ENCODE data around the gene CA5A.

CA5A gene

DNA sequence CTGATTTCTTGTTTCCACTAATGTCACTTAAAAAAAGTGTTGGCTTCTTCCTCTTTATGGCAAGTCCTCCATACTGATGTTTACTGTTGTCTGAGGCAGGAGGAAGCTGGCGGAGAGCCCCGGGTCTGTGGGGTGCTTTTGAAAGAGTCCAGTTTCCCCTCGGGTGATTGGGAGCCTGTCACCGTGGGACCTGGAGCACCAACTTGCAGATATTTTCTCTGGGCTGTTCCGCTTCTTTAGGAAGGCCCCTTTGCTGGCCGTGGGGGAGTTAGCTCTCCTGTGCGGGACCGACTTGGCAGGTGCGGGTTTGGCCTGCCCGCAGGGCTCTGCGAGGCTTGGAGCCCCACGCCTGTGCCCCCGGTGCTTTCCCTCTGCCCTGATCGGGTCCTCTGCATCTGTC, 18.0 kb upstream of the CA5A start:
- no peak for TF ChIP-seq GABPA (IDR thresholded peaks at IDR 0.05; ENCODE audit: low read depth)
- peak; percentile 11; the same call in 1 of the 2 replicates for TF ChIP-seq SPI1 (IDR thresholded peaks at IDR 0.05; ENCODE audit: borderline replicate concordance, low read depth)
- Histone ChIP-seq H3K27ac (replicated peaks) (peak overlapping the region; percentile 61), H3K27me3 (ENCODE audit: insufficient read depth, poor library complexity, severe bottlenecking) (no peaks in the 10 kb centered on the region), H3K4me3 (replicated peaks; ENCODE audit: insufficient read depth, low read length) (no peak overlapping the region)
- peak in 1 of 2 experiments; percentile 72 for DNase-seq (ENCODE audit: low read depth in 1 of 2, low spot score in 1 of 2)

DNA sequence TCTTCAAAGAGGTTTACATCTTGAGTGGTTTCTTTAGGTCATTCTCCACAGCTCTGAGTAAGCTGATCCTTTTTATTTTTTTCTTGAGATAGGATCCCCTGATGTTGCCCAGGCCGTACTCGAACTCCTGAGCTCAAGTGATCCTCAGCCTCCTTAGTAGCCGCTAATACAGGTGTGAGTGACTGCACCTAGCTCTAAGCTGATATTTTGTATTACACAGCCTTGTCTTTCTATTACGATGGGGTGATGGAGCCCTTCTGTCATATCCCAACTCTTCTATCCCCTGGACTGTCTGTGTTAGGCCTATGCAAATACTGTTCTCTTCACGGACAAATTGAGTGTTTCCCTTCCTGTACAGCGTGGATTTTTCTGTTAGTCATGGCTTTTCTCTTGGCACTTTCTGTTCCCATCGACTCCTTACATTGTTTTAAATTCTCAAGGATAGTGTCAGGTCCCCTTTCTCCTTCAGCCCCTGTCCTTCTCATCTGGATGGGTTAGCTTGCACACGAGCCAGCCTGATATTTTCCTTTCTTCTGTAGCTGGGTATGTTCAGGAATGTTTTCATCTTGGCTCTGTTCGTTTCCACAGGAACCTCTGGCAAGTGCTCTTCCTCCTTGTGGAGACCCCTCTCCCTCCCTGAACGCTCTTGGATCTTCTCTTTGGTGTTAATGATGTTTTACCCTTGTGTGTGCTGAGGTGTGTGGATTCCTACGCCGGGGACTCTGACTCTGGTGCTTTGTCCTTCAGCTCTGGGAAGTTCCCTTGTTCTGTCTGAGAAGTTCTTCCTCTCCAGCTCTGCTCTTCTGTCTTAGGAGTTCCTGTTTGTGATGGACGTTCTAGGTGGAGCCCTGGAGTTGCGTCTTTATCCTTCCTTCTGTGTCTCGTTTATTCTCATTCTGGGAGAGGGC, 17.2 kb upstream of the CA5A start:
- peak in 1 of 2 experiments; percentile 17 for DNase-seq (ENCODE audit: low read depth in 1 of 2, low spot score in 1 of 2)
- TF ChIP-seq, protein P1, sequence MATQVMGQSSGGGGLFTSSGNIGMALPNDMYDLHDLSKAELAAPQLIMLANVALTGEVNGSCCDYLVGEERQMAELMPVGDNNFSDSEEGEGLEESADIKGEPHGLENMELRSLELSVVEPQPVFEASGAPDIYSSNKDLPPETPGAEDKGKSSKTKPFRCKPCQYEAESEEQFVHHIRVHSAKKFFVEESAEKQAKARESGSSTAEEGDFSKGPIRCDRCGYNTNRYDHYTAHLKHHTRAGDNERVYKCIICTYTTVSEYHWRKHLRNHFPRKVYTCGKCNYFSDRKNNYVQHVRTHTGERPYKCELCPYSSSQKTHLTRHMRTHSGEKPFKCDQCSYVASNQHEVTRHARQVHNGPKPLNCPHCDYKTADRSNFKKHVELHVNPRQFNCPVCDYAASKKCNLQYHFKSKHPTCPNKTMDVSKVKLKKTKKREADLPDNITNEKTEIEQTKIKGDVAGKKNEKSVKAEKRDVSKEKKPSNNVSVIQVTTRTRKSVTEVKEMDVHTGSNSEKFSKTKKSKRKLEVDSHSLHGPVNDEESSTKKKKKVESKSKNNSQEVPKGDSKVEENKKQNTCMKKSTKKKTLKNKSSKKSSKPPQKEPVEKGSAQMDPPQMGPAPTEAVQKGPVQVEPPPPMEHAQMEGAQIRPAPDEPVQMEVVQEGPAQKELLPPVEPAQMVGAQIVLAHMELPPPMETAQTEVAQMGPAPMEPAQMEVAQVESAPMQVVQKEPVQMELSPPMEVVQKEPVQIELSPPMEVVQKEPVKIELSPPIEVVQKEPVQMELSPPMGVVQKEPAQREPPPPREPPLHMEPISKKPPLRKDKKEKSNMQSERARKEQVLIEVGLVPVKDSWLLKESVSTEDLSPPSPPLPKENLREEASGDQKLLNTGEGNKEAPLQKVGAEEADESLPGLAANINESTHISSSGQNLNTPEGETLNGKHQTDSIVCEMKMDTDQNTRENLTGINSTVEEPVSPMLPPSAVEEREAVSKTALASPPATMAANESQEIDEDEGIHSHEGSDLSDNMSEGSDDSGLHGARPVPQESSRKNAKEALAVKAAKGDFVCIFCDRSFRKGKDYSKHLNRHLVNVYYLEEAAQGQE (IDR thresholded peaks at IDR 0.05; ENCODE audit: insufficient replicate concordance, low read depth): no peak
- TF ChIP-seq SPI1 (IDR thresholded peaks at IDR 0.05; ENCODE audit: borderline replicate concordance, low read depth): peak; percentile 32; the same call in 1 of the 2 replicates
- H3K4me3 ChIP-seq (replicated peaks; ENCODE audit: insufficient read depth, low read length): no peak overlapping the region
- no peaks in the 10 kb centered on the region for H3K27me3 ChIP-seq (ENCODE audit: insufficient read depth, poor library complexity, severe bottlenecking)
- peak overlapping the region; percentile 61 for H3K27ac ChIP-seq (replicated peaks)

DNA sequence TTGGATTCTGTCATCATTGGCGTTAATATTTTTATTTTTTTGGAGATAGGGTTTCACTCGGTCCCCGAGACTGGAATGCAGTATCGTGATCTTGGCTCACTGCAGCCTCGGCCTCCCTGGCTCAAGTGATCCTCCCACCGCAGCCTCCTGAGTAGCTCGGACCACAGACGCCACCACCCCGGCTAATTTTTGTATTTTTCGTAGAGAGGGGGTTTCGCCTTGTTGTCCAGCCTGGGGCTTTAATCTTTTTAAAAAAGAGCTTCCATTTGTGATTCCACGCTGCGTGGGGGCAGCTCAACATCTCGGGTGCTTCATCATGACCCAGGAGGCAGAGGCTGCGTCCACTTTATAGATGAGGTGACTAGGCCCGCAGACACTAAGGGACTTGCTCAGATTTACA, 16.4 kb upstream of the CA5A start:
- TF ChIP-seq POLR2AphosphoS5 (IDR thresholded peaks at IDR 0.05; ENCODE audit: low read depth) (no peak), GABPA (IDR thresholded peaks at IDR 0.05; ENCODE audit: low read depth) (no peak), SPI1 (IDR thresholded peaks at IDR 0.05; ENCODE audit: borderline replicate concordance, low read depth) (no peak)
- TF ChIP-seq, protein P1 (IDR thresholded peaks at IDR 0.05; ENCODE audit: insufficient replicate concordance, low read depth): no peak
- TF ChIP-seq, protein P2, sequence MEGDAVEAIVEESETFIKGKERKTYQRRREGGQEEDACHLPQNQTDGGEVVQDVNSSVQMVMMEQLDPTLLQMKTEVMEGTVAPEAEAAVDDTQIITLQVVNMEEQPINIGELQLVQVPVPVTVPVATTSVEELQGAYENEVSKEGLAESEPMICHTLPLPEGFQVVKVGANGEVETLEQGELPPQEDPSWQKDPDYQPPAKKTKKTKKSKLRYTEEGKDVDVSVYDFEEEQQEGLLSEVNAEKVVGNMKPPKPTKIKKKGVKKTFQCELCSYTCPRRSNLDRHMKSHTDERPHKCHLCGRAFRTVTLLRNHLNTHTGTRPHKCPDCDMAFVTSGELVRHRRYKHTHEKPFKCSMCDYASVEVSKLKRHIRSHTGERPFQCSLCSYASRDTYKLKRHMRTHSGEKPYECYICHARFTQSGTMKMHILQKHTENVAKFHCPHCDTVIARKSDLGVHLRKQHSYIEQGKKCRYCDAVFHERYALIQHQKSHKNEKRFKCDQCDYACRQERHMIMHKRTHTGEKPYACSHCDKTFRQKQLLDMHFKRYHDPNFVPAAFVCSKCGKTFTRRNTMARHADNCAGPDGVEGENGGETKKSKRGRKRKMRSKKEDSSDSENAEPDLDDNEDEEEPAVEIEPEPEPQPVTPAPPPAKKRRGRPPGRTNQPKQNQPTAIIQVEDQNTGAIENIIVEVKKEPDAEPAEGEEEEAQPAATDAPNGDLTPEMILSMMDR (IDR thresholded peaks at IDR 0.05; ENCODE audit: insufficient read depth, low read length): no peak

DNA sequence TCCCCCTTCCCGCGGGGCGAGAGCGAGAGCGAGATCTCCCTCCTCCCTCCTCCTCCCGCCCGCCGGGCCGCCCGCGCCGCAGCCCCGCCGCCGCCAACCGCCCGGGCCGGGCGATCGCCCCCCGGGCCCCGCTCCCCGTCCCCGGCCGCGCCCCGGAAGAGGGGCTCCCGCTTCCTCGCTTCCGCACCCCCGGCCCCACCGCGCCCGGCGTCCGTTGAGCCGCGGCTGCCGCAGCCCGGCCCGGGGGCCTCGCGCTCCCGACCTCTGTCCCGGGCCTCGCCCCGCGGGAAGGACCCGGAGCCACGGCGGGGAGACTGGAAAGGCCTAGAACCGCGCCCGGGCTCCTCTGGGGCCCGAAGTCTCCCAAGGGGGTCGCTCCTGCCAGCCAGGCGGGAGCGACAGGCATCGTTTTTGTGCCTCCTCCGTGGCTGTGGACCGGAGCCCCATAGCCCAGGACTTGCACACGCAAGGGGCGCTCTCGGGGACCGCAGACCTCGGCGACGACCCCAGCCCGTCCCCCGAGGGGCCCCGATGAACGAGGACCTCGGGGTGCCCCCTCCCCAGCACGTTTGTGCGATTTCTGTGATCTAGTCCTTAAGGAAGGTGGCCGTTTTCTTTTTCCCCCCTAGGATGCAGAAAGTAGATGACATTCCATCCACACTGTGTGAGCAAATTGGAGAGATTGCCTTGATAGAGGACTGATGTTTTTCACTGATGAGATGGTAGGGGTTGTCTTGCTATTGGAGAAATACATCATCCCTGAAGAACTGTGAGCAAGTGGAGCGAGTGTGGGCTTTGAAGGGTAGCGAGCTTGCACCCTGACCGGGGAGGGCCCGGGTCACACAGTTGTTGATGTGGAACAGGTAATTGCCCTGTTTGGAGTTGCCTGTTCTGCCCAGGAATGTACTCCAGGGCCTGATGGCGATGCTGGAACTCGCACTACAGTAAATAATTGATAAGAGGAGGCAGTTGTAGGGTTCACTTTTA, 15.5 kb upstream of the CA5A start:
- DNase-seq (ENCODE audit: low read depth in 1 of 2, low spot score in 1 of 2): no peak
- TF ChIP-seq, protein P2 (IDR thresholded peaks at IDR 0.05; ENCODE audit: insufficient read depth, low read length): no peak
- TF ChIP-seq, protein P1 (IDR thresholded peaks at IDR 0.05; ENCODE audit: insufficient replicate concordance, low read depth): no peak
- TF ChIP-seq GABPA (IDR thresholded peaks at IDR 0.05; ENCODE audit: low read depth): no peak
- no peak for TF ChIP-seq SPI1 (IDR thresholded peaks at IDR 0.05; ENCODE audit: borderline replicate concordance, low read depth)
- no peak for TF ChIP-seq POLR2AphosphoS5 (IDR thresholded peaks at IDR 0.05; ENCODE audit: low read depth)
- peak overlapping the region; percentile 90 for H3K27ac ChIP-seq (replicated peaks)
- no peaks in the 10 kb centered on the region for H3K27me3 ChIP-seq (ENCODE audit: insufficient read depth, poor library complexity, severe bottlenecking)
- peak overlapping the region; percentile 61 for H3K4me3 ChIP-seq (replicated peaks; ENCODE audit: insufficient read depth, low read length)

More for the DNA sequence above, 16.4 kb upstream of the CA5A start:
- Histone ChIP-seq H3K27ac (replicated peaks) (no peak overlapping the region), H3K4me3 (replicated peaks; ENCODE audit: insufficient read depth, low read length) (no peak overlapping the region), H3K27me3 (ENCODE audit: insufficient read depth, poor library complexity, severe bottlenecking) (no peaks in the 10 kb centered on the region)
- no peak for DNase-seq (ENCODE audit: low read depth in 1 of 2, low spot score in 1 of 2)

All from HL-60 (cell line).